A549 (cell line): Measurements from ENCODE around the gene OR1F1. TPM values are rescaled to one million over a fixed set of nuclear protein-coding genes. Genes with fewer than 3 reads are reported as not detected.
"Not testable (repeated sequence)": the region's sequence is repeated elsewhere in the genome, so short reads cannot be mapped to it uniquely, and the experiment has no call there.

Experiments used
- ATAC-seq, 2 experiments: fragments of 200-7000 bp in 1 of 2; fragments of >200 bp in 1 of 2; cut with Nextera tagmentation in 1 of 2; cut with Tn5 transposase in 1 of 2; 3 replicates each; pipeline versions ENCODE4 v1.8.0 to v1.9.1; 2018 to 2020; ENCODE audit warnings: mild to moderate bottlenecking in 1 of 2, moderate library complexity in 1 of 2
- CTCF ChIA-PET: fragments of 300-600 bp; sonication (Branson Sonifier 250); formaldehyde crosslinking; extraction: SDS; loops from one replicate; lab custom pipeline; 2021; ENCODE audit warnings: antibody characterized with exemption, inconsistent platforms; lab: Yijun Ruan, JAX
- POLR2A ChIA-PET: fragments of 350-600 bp; formaldehyde crosslinking; extraction: SDS; loops from one replicate; lab custom pipeline; 2021; ENCODE audit warnings: antibody characterized with exemption, inconsistent platforms; lab: Yijun Ruan, JAX
- DNase-seq, 2 experiments: peaks; one replicate each; pipeline versions ENCODE4 v3.0.0 to v3.0.0-alpha.2; 2011 to 2016; ENCODE audit warnings: low read depth in 1 of 2, low spot score in 1 of 2
- FAIRE-seq: peaks from 2 replicates; lab custom pipeline; 2011; peaks lifted over from hg19 to GRCh38; lab: Jason Lieb, UNC
- H3K27ac ChIP-seq, 2 experiments: fragments of >200 bp; sonication (Bioruptor Twin); formaldehyde crosslinking; 3 replicates each; pipeline ENCODE4 v1.5.1; 2016 to 2017
- H3K4me1 ChIP-seq: fragments of >200 bp; sonication (Bioruptor Twin); formaldehyde crosslinking; 3 replicates; pipeline ENCODE4 v1.6.1; 2016
- H3K4me2 ChIP-seq: fragments of >200 bp; sonication (Bioruptor Twin); formaldehyde crosslinking; 3 replicates; pipeline ENCODE4 v1.6.1; 2016
- H3K4me3 ChIP-seq: fragments of >200 bp; sonication (Bioruptor Twin); formaldehyde crosslinking; 3 replicates; pipeline ENCODE4 v1.5.1; 2016
- H3K9me3 ChIP-seq: fragments of >200 bp; sonication (Bioruptor Twin); formaldehyde crosslinking; 3 replicates; pipeline ENCODE4 v1.6.1; 2016
- BHLHE40 ChIP-seq: IDR thresholded peaks from 2 replicates; pipeline ENCODE4 v1.6.1; 2012; ENCODE audit warnings: low read depth, low read length, inconsistent platforms
- FOSL2 ChIP-seq, 2 experiments: fragments of 450-650 bp in 1 of 2; fragments of >200 bp in 1 of 2; sonication (Bioruptor Twin) in 1 of 2; formaldehyde crosslinking; IDR thresholded peaks; 2 replicates each; pipeline versions ENCODE4 v1.5.0 to v1.6.1; 2016 to 2020; ENCODE audit warnings: mild to moderate bottlenecking in 1 of 2, moderate library complexity in 1 of 2
- HDAC2 ChIP-seq: fragments of 200-600 bp; sonication (generic); IDR thresholded peaks from 2 replicates; pipeline ENCODE4 v1.6.1; 2016
- HES2 ChIP-seq: fragments of >200 bp; sonication (Bioruptor Twin); formaldehyde crosslinking; IDR thresholded peaks from 2 replicates; pipeline ENCODE4 v1.6.1; 2016
- HOXB5 ChIP-seq: fragments of 250-450 bp; sonication (Bioruptor Pico); IDR thresholded peaks from 2 replicates; pipeline ENCODE4 v1.5.0; 2020; ENCODE audit warnings: mild to moderate bottlenecking, moderate library complexity
- JUN ChIP-seq, 2 experiments: fragments of >200 bp; sonication (Bioruptor Twin); formaldehyde crosslinking; IDR thresholded peaks; 2 replicates in 1 of 2; 3 replicates in 1 of 2; pipeline ENCODE4 v1.6.1; 2016 to 2017
- KDM1A ChIP-seq: fragments of 200-600 bp; sonication (generic); IDR thresholded peaks from 2 replicates; pipeline ENCODE4 v1.6.1; 2016; ENCODE audit warnings: low read depth, mild to moderate bottlenecking
- MAX ChIP-seq: IDR thresholded peaks from 2 replicates; pipeline ENCODE4 v1.6.1; 2012
- MAZ ChIP-seq: fragments of 150-350 bp; IDR thresholded peaks from 2 replicates; pipeline ENCODE4 v1.6.1; 2014; ENCODE audit warnings: antibody characterized with exemption, low read depth, low read length, borderline replicate concordance
- NFE2L2 ChIP-seq: fragments of 150-350 bp; conservative IDR thresholded peaks from 2 replicates; pipeline ENCODE4 v1.6.1; 2014; ENCODE audit warnings: low read length
- PHF8 ChIP-seq: fragments of 200-600 bp; sonication (generic); IDR thresholded peaks from 2 replicates; pipeline ENCODE4 v1.6.1; 2016; ENCODE audit warnings: low read depth, mild to moderate bottlenecking, antibody characterized with exemption, moderate library complexity, borderline replicate concordance
- REST ChIP-seq: fragments of 200-600 bp; sonication (generic); IDR thresholded peaks from 2 replicates; pipeline ENCODE4 v1.6.1; 2016; ENCODE audit warnings: antibody characterized with exemption, mild to moderate bottlenecking, moderate library complexity
- RFX5 ChIP-seq: fragments of 450-650 bp; IDR thresholded peaks from 2 replicates; pipeline ENCODE4 v1.7.1; 2014; ENCODE audit warnings: antibody characterized with exemption, mild to moderate bottlenecking, moderate library complexity
- SMC3 ChIP-seq: fragments of >200 bp; sonication (Bioruptor Twin); formaldehyde crosslinking; IDR thresholded peaks from 3 replicates; pipeline ENCODE4 v1.6.1; 2018; ENCODE audit warnings: inconsistent platforms
- SREBF2 ChIP-seq: fragments of 450-650 bp; IDR thresholded peaks from 2 replicates; pipeline ENCODE4 v1.6.1; 2014; ENCODE audit warnings: mild to moderate bottlenecking, moderate library complexity
- TFCP2L1 ChIP-seq: fragments of 250-450 bp; sonication (Bioruptor Pico); IDR thresholded peaks from 2 replicates; pipeline ENCODE4 v1.5.0; 2021; ENCODE audit warnings: mild to moderate bottlenecking
- ZNF302 ChIP-seq: fragments of 250-450 bp; sonication (Bioruptor Pico); IDR thresholded peaks from 2 replicates; pipeline ENCODE4 v1.9.0; 2021; ENCODE audit warnings: inconsistent platforms, mild to moderate bottlenecking, moderate library complexity
- WGBS: methylation state at CpG from one replicate; pipeline ENCODE4 v1.1.6; 2017; ENCODE audit errors: missing lambda C conversion rate; 5-methylcytosine and 5-hydroxymethylcytosine counted together
- polyA plus RNA-seq, 4 experiments: library from polyadenylated mRNA; depleted of rRNA in 3 of 4; stranded (reverse); fragments of >200 nt; fragmentation: RNase III in 1 of 4; extraction: RNeasy Plus Mini Kit Qiagen cat#74134 plus additional on column Dnase treatment in 1 of 4; gene quantifications; 2 replicates in 3 of 4; 3 replicates in 1 of 4; pipeline ENCODE4 v1.2.3, GENCODE V29; 2011 to 2017
- TF ChIP-seq, protein P1 (sequence below): fragments of 450-650 bp; IDR thresholded peaks from 2 replicates; pipeline ENCODE4 v1.6.1; 2014; ENCODE audit warnings: antibody characterized with exemption
- TF ChIP-seq, protein P2 (sequence below): IDR thresholded peaks from 2 replicates; pipeline ENCODE4 v1.6.1; 2012

OR1F1 gene
- polyA plus RNA-seq, 2 of the 4 experiments (the other 2 are of a cell fraction), result 0.31 to 1.3 TPM

DNA sequence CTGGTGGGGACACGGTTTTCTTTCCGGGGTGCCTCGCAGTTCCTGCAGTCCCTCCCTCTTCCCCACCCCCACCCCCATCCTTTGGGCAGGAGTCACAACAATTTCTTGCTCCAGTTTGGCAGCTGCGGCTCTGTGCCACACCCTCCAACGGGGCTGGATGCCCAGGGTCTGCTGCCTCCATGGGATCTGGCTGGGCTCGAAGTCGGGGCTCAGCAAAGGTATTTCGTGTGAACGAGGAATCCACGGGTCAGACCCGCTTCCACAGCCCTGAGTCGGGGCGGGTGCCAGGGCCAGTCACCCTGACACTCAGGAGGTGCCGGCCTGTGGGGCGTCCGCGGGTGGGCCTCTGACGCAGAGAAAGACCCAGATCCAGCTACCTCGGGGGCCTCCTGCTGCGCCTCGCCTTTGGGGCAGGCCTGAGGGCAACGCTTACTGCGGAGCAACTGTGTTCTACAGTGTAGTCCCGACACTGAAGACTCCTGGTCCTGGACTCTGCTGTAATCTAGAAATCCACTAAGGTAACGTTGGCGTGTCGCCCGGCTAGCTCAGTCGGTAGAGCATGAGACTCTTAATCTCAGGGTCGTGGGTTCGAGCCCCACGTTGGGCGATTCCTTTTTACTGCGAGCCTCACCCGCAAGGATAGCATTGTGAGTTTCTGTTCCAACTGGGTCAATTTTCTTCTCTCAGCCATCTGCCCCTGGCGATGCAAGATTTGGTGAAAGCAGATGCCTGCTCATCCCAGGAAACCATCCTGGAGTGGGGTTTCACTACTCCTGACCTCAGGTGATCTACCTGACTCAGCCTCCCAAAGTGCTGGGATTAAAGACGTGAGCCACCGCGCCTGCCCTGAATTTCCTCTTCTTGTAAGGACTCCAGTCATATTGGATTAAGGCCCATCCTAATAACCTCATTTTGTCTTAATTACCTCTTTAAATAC is 12.6 kb upstream of the OR1F1 start (continued):
- TF ChIP-seq REST, result no peak
- no peak for TF ChIP-seq PHF8
- 0 out of 2 replicates have a peak, but pooled peaks have one; percentile 47 for TF ChIP-seq KDM1A
- TF ChIP-seq MAX, result peak; percentile 69
- no peak for TF ChIP-seq BHLHE40

DNA sequence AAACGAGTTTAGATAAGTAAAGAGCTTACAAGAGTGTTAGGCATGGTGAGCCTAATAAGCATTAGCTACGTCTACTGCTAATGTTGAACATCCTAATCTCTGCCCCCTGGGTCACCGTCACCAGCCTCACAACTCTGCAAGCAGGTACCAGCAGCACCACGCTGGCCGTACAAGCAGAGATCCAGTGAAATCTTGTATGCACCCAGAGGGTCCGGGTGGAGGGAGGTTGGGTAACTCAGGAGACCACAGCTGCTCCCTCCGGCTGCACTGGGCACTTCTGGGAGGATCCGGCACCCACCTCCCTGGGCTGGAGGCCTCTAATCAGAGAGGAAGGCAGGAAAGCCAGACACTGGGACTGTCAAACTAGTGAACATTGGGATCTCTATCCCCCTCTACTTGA is 8.4 kb upstream of the OR1F1 start:
- DNase-seq, result no peak
- no peak for FAIRE-seq
- TF ChIP-seq RFX5 (no peak), NFE2L2 (no peak), TFCP2L1 (CRISPR knock-in tag) (no peak), HDAC2 (no peak), FOSL2 (IDR thresholded peaks at IDR 0.05) (no peak), FOSL2 (CRISPR knock-in tag; IDR thresholded peaks at IDR 0.05) (no peak), HOXB5 (CRISPR knock-in tag) (no peak), MAZ (no peak), SMC3 (no peak), JUN (IDR thresholded peaks at IDR 0.05) (no peak), ZNF302 (no peak), HES2 (no peak)
- TF ChIP-seq, protein P1, sequence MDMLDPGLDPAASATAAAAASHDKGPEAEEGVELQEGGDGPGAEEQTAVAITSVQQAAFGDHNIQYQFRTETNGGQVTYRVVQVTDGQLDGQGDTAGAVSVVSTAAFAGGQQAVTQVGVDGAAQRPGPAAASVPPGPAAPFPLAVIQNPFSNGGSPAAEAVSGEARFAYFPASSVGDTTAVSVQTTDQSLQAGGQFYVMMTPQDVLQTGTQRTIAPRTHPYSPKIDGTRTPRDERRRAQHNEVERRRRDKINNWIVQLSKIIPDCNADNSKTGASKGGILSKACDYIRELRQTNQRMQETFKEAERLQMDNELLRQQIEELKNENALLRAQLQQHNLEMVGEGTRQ, result no peak
- ChIA-PET CTCF (interaction anchor here (1.6 to 3.3 kb wide), 4 partner anchors 14 to 50 kb away, joined by 4 to 13 read pairs (median 9); no protein-coding TSS in a partner anchor), POLR2A (interaction anchor here (1.3 kb wide), 1 partner anchor 21 kb away, joined by 7 read pairs; no protein-coding TSS in a partner anchor)
- 78% methylated on average over 8 of the region's 8 CpGs for WGBS
- H3K4me2 ChIP-seq, result no peak overlapping the region
- no peak overlapping the region for H3K4me3 ChIP-seq
- ATAC-seq, result no peak
- no peak overlapping the region for H3K27ac ChIP-seq
- peaks cover 4% of the 10 kb centered on the region; the same call in 1 of the 3 replicates for H3K4me1 ChIP-seq
- no peaks in the 10 kb centered on the region for H3K9me3 ChIP-seq

- no peak overlapping the region for H3K4me3 ChIP-seq
- ATAC-seq, result peak in 1 of 2 experiments; percentile 9; a peak in 2 of 6 replicates
- no peak overlapping the region for H3K27ac ChIP-seq
- WGBS, result 39% methylated on average over 21 of the region's 21 CpGs
- DNase-seq, result peak in 1 of 2 experiments; percentile 76
- no peak for FAIRE-seq
- CTCF ChIA-PET, result interaction anchor here (1.6 to 3.3 kb wide), 5 partner anchors 12 to 51 kb away, joined by 4 to 13 read pairs (median 10); no protein-coding TSS in a partner anchor
- H3K9me3 ChIP-seq, result no peaks in the 10 kb centered on the region
- peak overlapping the region; percentile 18; the same call in 1 of the 3 replicates for H3K4me2 ChIP-seq
- POLR2A ChIA-PET, result interaction anchor here (1.3 kb wide), 1 partner anchor 22 kb away, joined by 7 read pairs; no protein-coding TSS in a partner anchor
- peaks cover 4% of the 10 kb centered on the region; the same call in 1 of the 3 replicates for H3K4me1 ChIP-seq
- 0 out of 2 replicates have a peak, but pooled peaks have one; percentile 13 for TF ChIP-seq MAX
- TF ChIP-seq, protein P2, sequence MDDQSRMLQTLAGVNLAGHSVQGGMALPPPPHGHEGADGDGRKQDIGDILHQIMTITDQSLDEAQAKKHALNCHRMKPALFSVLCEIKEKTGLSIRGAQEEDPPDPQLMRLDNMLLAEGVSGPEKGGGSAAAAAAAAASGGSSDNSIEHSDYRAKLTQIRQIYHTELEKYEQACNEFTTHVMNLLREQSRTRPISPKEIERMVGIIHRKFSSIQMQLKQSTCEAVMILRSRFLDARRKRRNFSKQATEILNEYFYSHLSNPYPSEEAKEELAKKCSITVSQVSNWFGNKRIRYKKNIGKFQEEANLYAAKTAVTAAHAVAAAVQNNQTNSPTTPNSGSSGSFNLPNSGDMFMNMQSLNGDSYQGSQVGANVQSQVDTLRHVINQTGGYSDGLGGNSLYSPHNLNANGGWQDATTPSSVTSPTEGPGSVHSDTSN, result no peak
- TF ChIP-seq SREBF2, result peak; percentile 49
These were observed 7.5 kb upstream of the OR1F1 start for GRCh38 chr16:3180445-3180878.

- H3K4me3 ChIP-seq, result peak overlapping the region; percentile 66; the same call in 1 of the 3 replicates
- FAIRE-seq, H3K4me2 ChIP-seq, H3K9me3 ChIP-seq, H3K27ac ChIP-seq, DNase-seq, H3K4me1 ChIP-seq: not testable (repeated sequence)
- 19% methylated on average over 8 of the region's 8 CpGs for WGBS
- CTCF ChIA-PET, result interaction anchor here (0.7 to 4.2 kb wide), 14 partner anchors 8 to 318 kb away, joined by 3 to 22 read pairs (median 4); partner anchors contain the start of genes CLUAP1 and ZNF213
- POLR2A ChIA-PET, result interaction anchor here (1.0 to 1.2 kb wide), 3 partner anchors 10 to 275 kb away, joined by 3 to 7 read pairs (median 4); no protein-coding TSS in a partner anchor
- peak in 1 of 2 experiments; percentile 1; a peak in 2 of 6 replicates for ATAC-seq
These were observed 5.8 kb upstream of the OR1F1 start for GRCh38 chr16:3182293-3182607.
